Lower leg skin (tissue), 4 donors: ENCODE results near the gene PDZD7. TPM values are rescaled to one million over a fixed set of nuclear protein-coding genes. Genes with fewer than 3 reads are reported as not detected.
A peak's percentile ranks its signal among the peaks of the same experiment; 100 is the strongest.

Experiments
- DNase-seq, 2 donors: peaks; one replicate each; pipeline ENCODE4 v3.0.0-alpha.2; 2019; ENCODE audit warnings: low spot score in 2 of 2
- H3K4me3 ChIP-seq: fragments of 200-600 bp; sonication (generic); 2 replicates; pipeline ENCODE4 v1.5.1; 2017; ENCODE audit warnings: mild to moderate bottlenecking, low read depth; ENCODE audit not compliant: poor library complexity, severe bottlenecking
- POLR2A ChIP-seq, 2 donors: fragments of 450-650 bp; IDR thresholded peaks; one replicate each; pipeline ENCODE4 v1.6.1; 2016 to 2017; ENCODE audit warnings: antibody characterized with exemption in 2 of 2, mild to moderate bottlenecking in 1 of 2, moderate library complexity in 1 of 2
- WGBS, 2 donors: methylation state at CpG; one replicate each; pipeline ENCODE4 v1.1.5; 2018; 5-methylcytosine and 5-hydroxymethylcytosine counted together
- intact Hi-C: fragments of 100-400 bp; cut with DNase I; formaldehyde crosslinking; loops from one replicate; pipeline ENCODE4 v1.15.0; 2023; ENCODE audit warnings: low total_unique reads
- total RNA-seq, 4 donors: library from RNA; depleted of rRNA; stranded (reverse); fragments of >200 nt; gene quantifications; one replicate each; pipeline ENCODE4 v1.1.0, GENCODE V29; 2016
- TF ChIP-seq, protein P1 (sequence below), 3 donors: fragments of 450-650 bp; IDR thresholded peaks; one replicate each; pipeline ENCODE4 v1.5.1; 2016; ENCODE audit warnings: antibody characterized with exemption in 3 of 3, mild to moderate bottlenecking in 3 of 3, moderate library complexity in 2 of 3

The PDZD7 gene
- total RNA-seq, 4 donors from 2014 or later, result 1.5 to 9.0 (median 3.5) TPM

GRCh38 chr10:101020427-101021075 is 10.4 kb downstream of the PDZD7 start:
- TF ChIP-seq POLR2A (IDR thresholded peaks at IDR 0.05), result no peak
- TF ChIP-seq, protein P1, sequence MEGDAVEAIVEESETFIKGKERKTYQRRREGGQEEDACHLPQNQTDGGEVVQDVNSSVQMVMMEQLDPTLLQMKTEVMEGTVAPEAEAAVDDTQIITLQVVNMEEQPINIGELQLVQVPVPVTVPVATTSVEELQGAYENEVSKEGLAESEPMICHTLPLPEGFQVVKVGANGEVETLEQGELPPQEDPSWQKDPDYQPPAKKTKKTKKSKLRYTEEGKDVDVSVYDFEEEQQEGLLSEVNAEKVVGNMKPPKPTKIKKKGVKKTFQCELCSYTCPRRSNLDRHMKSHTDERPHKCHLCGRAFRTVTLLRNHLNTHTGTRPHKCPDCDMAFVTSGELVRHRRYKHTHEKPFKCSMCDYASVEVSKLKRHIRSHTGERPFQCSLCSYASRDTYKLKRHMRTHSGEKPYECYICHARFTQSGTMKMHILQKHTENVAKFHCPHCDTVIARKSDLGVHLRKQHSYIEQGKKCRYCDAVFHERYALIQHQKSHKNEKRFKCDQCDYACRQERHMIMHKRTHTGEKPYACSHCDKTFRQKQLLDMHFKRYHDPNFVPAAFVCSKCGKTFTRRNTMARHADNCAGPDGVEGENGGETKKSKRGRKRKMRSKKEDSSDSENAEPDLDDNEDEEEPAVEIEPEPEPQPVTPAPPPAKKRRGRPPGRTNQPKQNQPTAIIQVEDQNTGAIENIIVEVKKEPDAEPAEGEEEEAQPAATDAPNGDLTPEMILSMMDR (IDR thresholded peaks at IDR 0.05), result no peak
- WGBS, 2 donors, result 81 to 87% methylated on average over 10 of the region's 10 CpGs
- H3K4me3 ChIP-seq, result no peak overlapping the region
- no peak for DNase-seq
- intact Hi-C loops, result no loop called here

DNA sequence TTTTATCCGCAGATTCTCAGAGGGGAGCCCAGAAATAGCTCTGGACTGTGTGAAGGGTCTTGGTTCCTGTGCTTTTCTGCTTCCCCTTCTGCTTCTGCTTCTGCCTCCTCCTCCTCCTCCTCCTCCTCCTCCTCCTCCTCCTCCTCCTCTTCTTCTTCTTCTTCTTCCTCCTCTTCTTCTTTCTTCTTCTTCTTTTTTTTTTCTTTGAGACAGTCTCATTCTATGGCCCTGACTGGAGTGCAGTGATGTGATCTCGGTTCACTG is 11.6 kb downstream of the PDZD7 start:
- WGBS, 2 donors, result 53 to 58% methylated on average over 2 of the region's 2 CpGs
- TF ChIP-seq, protein P1 (IDR thresholded peaks at IDR 0.05), result no peak
- no peak for TF ChIP-seq POLR2A (IDR thresholded peaks at IDR 0.05)
- no peak for DNase-seq
- intact Hi-C loops, result no loop called here
- no peak overlapping the region for H3K4me3 ChIP-seq

DNA sequence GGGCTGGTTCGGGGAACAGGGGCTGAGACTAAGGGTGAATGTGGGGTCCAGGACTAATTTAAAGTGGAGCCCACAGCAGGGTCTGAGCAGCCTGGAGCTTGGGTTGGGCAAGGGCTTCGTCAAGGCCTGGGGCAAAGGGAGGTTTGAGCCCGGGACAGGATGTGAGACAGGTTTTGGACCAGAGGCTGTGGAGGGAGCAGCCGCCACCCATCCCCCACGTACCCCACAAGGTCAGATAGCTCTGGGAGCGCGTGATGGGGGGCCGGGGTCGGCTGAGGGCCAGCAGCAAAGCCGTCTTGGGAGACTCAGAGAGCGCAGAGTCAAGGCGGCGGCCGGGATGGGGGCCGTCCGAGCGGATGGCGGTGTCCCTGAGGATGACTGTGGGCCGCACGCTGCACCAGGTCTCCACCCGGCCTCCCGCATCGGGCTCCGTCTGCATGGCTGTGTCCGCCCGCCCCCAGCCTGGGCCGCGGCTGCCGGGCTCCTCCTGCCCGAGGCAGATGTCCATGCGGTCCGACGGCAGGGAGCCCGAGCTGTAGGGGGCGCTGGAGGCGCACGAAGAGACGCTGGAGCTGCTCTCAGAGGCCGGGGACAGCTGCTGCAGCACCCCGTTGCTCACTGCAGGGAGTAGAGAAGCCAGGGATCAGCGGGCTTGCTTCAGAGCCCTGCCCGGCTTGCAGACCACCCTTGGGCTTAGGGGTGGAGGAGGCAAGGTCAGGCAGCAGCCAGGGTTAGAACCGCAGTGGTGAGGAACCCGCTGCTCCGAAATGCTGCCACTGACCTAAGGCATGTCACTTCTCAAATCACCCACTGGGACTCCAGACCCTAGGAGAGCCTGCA is 12.1 kb downstream of the PDZD7 start:
- peak; percentile 64 to 95 for DNase-seq
- intact Hi-C loops, result no loop called here
- 17 to 18% methylated on average over 35 to 42 of the region's 45 CpGs for WGBS, 2 donors
- TF ChIP-seq, protein P1 (IDR thresholded peaks at IDR 0.05), result peak in 1 of 3 donors; percentile 29
- no peak for TF ChIP-seq POLR2A (IDR thresholded peaks at IDR 0.05)
- H3K4me3 ChIP-seq, result no peak overlapping the region

GRCh38 chr10:101018118-101018599 is 12.8 kb downstream of the PDZD7 start:
- TF ChIP-seq, protein P1 (IDR thresholded peaks at IDR 0.05), result no peak
- TF ChIP-seq POLR2A (IDR thresholded peaks at IDR 0.05), result no peak
- no peak overlapping the region for H3K4me3 ChIP-seq
- no peak for DNase-seq
- intact Hi-C loops, result no loop called here
- 58 to 66% methylated on average over 20 of the region's 20 CpGs for WGBS, 2 donors

- H3K4me3 ChIP-seq, result no peak overlapping the region
- intact Hi-C loops, result no loop called here
- TF ChIP-seq POLR2A (IDR thresholded peaks at IDR 0.05), result no peak
- TF ChIP-seq, protein P1 (IDR thresholded peaks at IDR 0.05), result no peak
- DNase-seq, result no peak
- WGBS, 2 donors, result 61 to 63% methylated on average over 5 of the region's 5 CpGs
Measured at GRCh38 chr10:101016814-101017213, 14.1 kb downstream of the PDZD7 start.
